Immature natural killer cell (primary cell): ENCODE data around the gene COQ8B. TPM values are rescaled to one million over a fixed set of nuclear protein-coding genes. Genes with fewer than 3 reads are reported as not detected.

Experiments
- DNase-seq, 3 donors: peaks; one replicate each; pipeline ENCODE4 v3.0.0; 2022; ENCODE audit warnings: mixed read lengths in 1 of 3
- H3K27ac Mint-ChIP-seq, 6 donors: one replicate each; pipeline ENCODE4 v1.8.0; 2020; ENCODE audit warnings: mixed read lengths in 6 of 6, mild to moderate bottlenecking in 5 of 6, inconsistent platforms in 4 of 6, moderate library complexity in 3 of 6
- H3K27me3 Mint-ChIP-seq, 3 donors: one replicate each; pipeline ENCODE4 v1.8.0; 2020 to 2021; ENCODE audit warnings: low read depth in 3 of 3, mild to moderate bottlenecking in 3 of 3, mixed read lengths in 3 of 3, moderate library complexity in 3 of 3, inconsistent platforms in 1 of 3
- H3K36me3 Mint-ChIP-seq, 3 donors: one replicate each; pipeline ENCODE4 v1.8.0; 2020; ENCODE audit warnings: mixed read lengths in 3 of 3, inconsistent platforms in 2 of 3, mild to moderate bottlenecking in 2 of 3
- H3K4me1 Mint-ChIP-seq, 2 donors: one replicate each; pipeline ENCODE4 v1.8.0; 2020; ENCODE audit warnings: inconsistent platforms in 2 of 2, mild to moderate bottlenecking in 2 of 2, mixed read lengths in 2 of 2, moderate library complexity in 1 of 2
- H3K4me3 Mint-ChIP-seq, 5 donors: one replicate each; pipeline ENCODE4 v1.8.0; 2020; ENCODE audit warnings: mild to moderate bottlenecking in 5 of 5, mixed read lengths in 5 of 5, inconsistent platforms in 3 of 5, moderate library complexity in 3 of 5
- H3K9me3 Mint-ChIP-seq, 6 donors: one replicate each; pipeline ENCODE4 v1.8.0; 2020; ENCODE audit warnings: mild to moderate bottlenecking in 6 of 6, mixed read lengths in 6 of 6, inconsistent platforms in 4 of 6, moderate library complexity in 3 of 6
- polyA plus RNA-seq, 3 donors: library from polyadenylated mRNA; unstranded; fragments of 300-500 nt; fragmentation: Illumina TruSeq; gene quantifications; one replicate each; pipeline ENCODE4 v1.2.3, GENCODE V29; 2021

Gene COQ8B
- polyA plus RNA-seq, 3 donors from 2014 or later, result 18.3 to 23.5 (median 20.8) TPM

DNA sequence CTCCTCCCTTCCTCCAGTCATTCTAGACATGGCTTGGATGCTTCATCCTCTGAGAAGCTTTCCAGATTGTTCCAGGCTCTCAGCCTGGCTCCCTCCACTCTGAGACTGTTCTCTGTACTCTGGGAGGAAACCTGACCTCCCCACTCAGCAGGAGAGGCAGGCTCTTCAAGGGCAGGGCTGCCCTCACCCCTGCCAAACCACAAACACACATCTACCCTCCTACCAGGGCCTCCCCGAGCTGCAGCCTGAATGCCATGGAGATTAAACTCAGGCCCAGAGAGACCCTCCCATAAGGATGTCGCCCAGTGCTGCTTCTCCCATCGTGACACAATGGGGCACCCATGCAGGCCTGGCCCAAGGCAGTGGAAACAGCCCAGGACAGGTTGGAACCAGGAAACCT lies 42.4 kb downstream of the COQ8B start:
- Mint-ChIP-seq H3K4me3 (no peak overlapping the region), H3K9me3 (peaks cover 0 to 2% (median 0%) of the 10 kb centered on the region in 6 donors), H3K27ac (no peak overlapping the region)

DNA sequence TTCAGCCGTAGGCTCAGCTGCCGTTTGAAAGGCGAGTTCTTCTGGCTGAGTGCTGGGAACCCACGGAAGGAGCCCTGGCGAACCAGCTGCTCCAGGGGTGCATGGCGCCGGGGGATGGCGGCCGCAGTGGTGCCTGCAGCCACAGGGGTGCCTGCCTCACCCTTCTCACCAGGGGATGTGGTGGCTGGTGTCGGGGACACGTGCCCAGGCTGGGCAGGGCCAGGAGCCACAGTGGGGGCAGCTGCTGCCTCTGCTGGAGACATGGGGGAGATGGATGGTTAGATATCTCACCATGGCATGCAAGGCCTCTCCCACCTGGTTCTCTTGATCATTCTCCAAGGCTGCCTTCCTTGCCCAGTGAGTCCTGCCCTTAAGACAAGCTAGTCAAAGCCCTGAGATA lies 43.3 kb downstream of the COQ8B start:
- Mint-ChIP-seq H3K9me3 (peaks cover 0 to 2% (median 0%) of the 10 kb centered on the region in 6 donors), H3K27me3 (peaks cover 0 to 1% (median 0%) of the 10 kb centered on the region in 3 donors), H3K27ac (no peak overlapping the region), H3K4me1 (peaks cover 0 to 4% of the 10 kb centered on the region in 2 donors), H3K36me3 (peaks cover 13 to 35% (median 19%) of the 10 kb centered on the region in 3 donors), H3K4me3 (no peak overlapping the region)
- peak; percentile 75 to 84 (median 75) for DNase-seq

More for the DNA sequence above, 42.4 kb downstream of the COQ8B start:
- peaks cover 0 to 4% of the 10 kb centered on the region in 2 donors for H3K4me1 Mint-ChIP-seq
- DNase-seq, result peak in 2 of 3 donors; percentile 15 to 36
- peaks cover 0 to 1% (median 0%) of the 10 kb centered on the region in 3 donors for H3K27me3 Mint-ChIP-seq
- H3K36me3 Mint-ChIP-seq, result peaks cover 8 to 30% (median 18%) of the 10 kb centered on the region in 3 donors

DNA sequence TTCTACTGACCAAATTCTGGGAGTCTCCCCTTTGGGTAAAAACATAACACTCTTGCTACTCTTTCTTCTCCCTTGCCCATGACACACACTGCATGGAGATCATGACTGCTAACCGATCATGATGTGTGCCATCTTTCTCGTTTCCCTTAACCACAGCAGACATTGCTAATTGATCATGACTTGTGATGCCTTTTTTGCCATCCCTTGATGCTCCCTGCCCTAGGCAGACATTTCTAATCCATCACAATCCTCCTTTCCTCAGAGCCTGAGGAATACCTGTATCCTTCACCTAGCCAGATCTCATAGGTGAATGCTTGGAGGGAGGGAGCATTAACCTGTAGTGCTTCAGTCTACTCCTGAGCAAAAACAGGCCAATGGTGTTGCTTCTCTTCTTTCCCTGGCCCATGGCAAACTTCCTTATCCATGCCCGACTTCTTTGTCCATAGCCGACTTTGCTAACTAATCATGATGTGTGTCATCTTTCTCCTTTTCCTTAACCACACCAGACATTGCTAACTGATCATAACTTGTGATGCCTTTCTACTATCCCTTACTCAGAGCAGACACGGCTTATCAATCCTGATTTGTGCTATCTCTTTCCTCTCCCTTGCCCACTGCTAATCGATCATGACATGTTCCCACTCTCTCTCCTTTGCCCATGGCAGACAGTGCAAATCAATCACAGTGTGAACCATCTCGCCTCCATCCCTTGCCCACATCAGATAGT lies 44.0 kb downstream of the COQ8B start:
- H3K27ac Mint-ChIP-seq, result no peak overlapping the region
- peaks cover 0 to 4% of the 10 kb centered on the region in 2 donors for H3K4me1 Mint-ChIP-seq
- DNase-seq, result no peak
- peaks cover 13 to 33% (median 16%) of the 10 kb centered on the region in 3 donors for H3K36me3 Mint-ChIP-seq
- peaks cover 0 to 2% (median 0%) of the 10 kb centered on the region in 6 donors for H3K9me3 Mint-ChIP-seq
- no peak overlapping the region for H3K4me3 Mint-ChIP-seq
- peaks cover 0 to 1% (median 0%) of the 10 kb centered on the region in 3 donors for H3K27me3 Mint-ChIP-seq

DNA sequence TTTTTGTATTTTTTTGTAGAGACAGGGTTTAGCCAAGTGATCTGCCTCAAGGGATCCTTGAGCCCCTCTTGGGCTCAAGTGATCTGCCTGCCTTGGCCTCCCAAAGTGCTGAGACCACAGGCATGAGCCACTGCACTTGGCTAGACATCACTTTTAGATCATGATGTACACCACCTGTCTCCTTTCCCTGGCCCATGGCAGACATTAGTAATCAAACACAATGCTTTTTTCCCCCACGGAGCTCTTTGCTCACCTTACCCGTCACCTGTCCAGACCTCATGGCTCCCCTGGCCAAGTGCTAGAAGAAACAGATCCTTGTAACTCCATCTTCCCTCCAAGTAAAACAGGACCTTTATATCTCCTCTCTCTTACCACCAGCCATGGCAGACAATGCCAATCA lies 44.6 kb downstream of the COQ8B start:
- Mint-ChIP-seq H3K27ac (no peak overlapping the region), H3K4me1 (peaks cover 0 to 4% of the 10 kb centered on the region in 2 donors), H3K9me3 (peaks cover 0 to 2% (median 0%) of the 10 kb centered on the region in 6 donors), H3K36me3 (peaks cover 13 to 30% (median 13%) of the 10 kb centered on the region in 3 donors), H3K4me3 (no peak overlapping the region), H3K27me3 (peaks cover 0 to 1% (median under 1%) of the 10 kb centered on the region in 3 donors)
- DNase-seq, result no peak

DNA sequence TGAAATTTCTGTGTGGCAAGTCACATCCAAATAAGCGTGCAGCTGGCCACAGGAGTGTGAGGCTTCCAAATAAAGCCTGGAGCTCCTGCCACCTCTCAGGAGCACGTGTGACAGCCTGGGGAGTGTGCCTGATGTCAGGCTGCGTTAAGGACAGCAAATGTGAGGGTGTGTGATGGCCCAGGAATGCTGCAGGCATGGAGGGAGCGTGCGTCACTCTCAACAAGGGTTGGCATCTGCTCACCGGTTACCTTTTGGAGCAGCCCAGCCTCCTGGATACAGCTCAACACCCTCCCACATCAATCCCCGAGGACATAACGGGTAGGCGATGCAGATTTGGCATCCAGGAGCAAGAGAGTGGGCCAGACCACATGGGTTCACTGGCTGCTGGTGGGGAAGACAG lies 45.3 kb downstream of the COQ8B start:
- Mint-ChIP-seq H3K36me3 (peaks cover 13 to 30% (median 13%) of the 10 kb centered on the region in 3 donors), H3K4me1 (peaks cover 0 to 4% of the 10 kb centered on the region in 2 donors), H3K9me3 (peaks cover 0 to 2% (median 0%) of the 10 kb centered on the region in 6 donors), H3K27ac (peak overlapping the region in 1 of 6 donors; percentile 5), H3K27me3 (peaks cover 0 to 2% (median 1%) of the 10 kb centered on the region in 3 donors), H3K4me3 (no peak overlapping the region)
- DNase-seq, result no peak

DNA sequence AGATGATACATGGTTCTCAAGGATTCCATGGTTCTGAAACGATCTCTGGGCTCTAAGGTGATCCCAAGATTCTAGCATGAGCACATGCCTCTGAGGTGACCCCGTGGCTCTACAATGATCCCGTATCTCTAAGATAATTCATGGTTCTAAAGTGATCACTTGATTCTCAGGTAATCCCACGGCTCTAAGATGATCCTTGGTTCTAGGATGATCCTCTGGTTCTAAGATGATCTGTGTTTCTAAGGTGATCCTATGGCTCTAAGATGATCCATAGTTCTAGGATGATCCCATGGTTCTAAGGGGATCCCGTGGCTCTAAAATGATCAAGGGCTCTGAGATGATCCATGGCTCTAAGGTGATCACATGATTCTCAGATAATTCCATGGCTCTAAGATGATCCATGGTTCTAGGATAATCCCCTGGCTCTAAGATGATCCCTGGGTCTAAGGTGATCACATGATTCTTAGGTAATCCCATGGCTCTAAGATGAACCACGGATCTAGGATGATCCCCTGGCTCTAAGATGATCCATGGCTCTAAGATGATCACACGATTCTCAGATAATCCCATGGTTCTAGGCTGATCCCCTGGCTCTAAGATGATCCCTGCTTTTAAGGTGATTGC lies 47.6 kb downstream of the COQ8B start:
- Mint-ChIP-seq H3K9me3 (peaks cover 0 to 2% (median 0%) of the 10 kb centered on the region in 6 donors), H3K36me3 (peaks cover 13 to 27% (median 13%) of the 10 kb centered on the region in 3 donors), H3K4me3 (no peak overlapping the region), H3K4me1 (peaks cover 0 to 2% of the 10 kb centered on the region in 2 donors), H3K27me3 (peaks cover 0 to 2% (median 0%) of the 10 kb centered on the region in 3 donors), H3K27ac (no peak overlapping the region)
- no peak for DNase-seq

DNA sequence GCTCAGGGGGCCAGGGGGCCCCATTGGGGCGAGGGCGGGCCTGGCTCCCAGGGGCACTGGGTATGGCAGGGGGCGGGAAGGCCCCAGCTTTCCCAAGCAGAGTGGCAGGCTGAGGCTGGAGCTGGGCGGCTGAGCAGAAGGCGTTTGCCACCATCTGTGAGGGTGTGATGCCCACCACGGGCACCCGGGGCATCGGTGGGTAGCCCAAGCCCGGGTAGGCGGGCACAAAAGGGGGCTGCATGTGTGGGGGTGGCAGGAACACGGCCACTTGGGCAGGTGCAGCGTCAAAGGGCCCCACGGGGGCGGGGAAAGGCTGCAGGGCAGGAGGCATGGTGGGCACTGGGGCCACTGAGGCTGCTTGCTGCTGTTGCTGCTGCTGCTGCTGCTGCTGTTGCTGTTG lies 49.1 kb downstream of the COQ8B start:
- Mint-ChIP-seq H3K4me1 (peaks cover 8 to 11% of the 10 kb centered on the region in 2 donors), H3K9me3 (peaks cover 0 to 2% (median 0%) of the 10 kb centered on the region in 6 donors), H3K27me3 (peaks cover 0 to 3% (median 3%) of the 10 kb centered on the region in 3 donors), H3K27ac (no peak overlapping the region), H3K4me3 (no peak overlapping the region), H3K36me3 (peaks cover 13 to 27% (median 13%) of the 10 kb centered on the region in 3 donors)
- DNase-seq, result no peak

DNA sequence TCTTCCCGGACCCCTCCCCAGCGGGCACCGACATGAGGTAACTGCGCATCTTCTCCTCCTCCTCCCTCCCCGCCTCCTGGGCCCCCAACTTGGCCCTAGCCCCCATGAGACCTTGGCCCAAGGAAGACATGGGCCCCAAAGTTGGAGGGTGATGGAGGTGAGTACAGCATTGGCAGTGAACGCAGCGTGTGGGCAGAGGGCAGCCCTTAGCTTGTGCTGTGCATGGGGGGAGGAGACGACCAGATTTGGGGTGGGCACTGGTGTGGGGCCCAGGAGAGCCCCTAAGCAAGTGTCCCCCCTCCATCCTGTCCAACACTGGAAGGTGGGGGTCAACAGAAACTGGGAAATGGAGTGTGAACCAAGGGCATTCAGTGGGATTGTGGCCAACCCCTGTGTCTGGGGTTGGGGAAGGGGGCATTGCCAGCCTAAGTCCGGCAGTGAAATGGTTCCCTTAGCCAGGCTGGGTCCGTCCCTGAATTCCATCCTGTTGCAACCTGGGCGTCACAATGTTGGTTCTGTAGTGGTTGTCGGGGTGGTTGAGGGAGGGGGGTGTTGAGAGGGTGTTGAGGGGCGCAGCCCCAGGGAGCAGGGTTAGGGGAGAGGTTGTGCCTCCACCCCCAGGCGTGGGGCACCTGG lies 49.8 kb downstream of the COQ8B start:
- Mint-ChIP-seq H3K4me3 (no peak overlapping the region), H3K27ac (peak overlapping the region in 1 of 6 donors; percentile 20), H3K9me3 (peaks cover 0 to 2% (median 0%) of the 10 kb centered on the region in 6 donors)

DNA sequence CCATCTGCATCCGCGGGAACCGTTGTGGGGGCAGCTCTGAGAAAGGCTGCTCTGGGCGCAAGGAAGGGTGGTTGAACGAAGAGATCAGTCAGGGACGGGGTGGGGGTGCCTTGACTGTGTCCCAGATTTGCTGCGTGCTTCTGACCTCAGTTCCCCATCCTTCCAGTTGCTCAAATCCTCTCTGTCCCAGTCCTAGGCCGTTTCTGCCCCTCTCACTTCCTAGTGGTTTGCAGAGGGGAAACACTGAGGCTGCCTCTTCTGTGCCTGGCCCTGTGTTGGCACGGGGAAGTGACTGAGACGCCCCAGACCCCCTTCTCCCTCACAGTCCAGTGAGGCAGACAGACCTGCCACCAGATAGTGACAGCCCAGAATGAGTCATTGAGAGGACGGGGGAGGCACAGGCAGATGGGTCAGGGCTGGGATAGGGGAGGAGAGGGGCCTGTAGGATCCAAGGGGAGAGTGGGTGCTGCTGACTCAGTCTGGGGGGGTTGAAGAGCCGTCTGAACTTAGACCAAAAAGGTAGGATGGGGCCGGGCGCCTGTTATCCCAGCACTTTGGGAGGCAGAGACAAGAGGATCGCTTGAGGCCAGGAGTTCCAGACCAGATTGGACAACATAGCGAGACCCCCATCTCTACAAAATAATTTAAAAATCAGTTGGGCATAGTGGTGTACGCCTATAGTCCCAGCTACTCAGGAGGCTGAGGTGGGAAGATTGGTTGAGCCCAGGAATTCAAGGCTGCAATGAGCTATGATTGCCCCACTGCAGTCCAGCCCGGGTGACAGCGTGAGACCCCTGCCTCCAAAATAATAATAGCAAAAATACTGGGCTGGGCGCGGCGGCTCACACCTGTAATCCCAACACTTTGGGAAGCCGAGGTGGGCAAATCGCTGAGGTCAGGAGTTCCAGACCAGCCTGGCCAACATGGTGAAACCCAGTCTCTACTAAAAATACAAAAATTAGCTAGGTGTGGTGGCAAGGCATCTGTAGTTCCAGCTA lies 52.7 kb downstream of the COQ8B start:
- Mint-ChIP-seq H3K27ac (peak overlapping the region; percentile 84 to 92 (median 88)), H3K4me1 (peaks cover 8 to 11% of the 10 kb centered on the region in 2 donors), H3K9me3 (no peaks in the 10 kb centered on the region), H3K36me3 (peaks cover 2 to 5% (median 2%) of the 10 kb centered on the region in 3 donors), H3K4me3 (peak overlapping the region; percentile 80 to 88 (median 84)), H3K27me3 (peaks cover 0 to 8% (median 3%) of the 10 kb centered on the region in 3 donors)
- no peak for DNase-seq

More for the DNA sequence above, 49.8 kb downstream of the COQ8B start:
- no peak for DNase-seq
- peaks cover 8 to 13% of the 10 kb centered on the region in 2 donors for H3K4me1 Mint-ChIP-seq
- H3K27me3 Mint-ChIP-seq, result peaks cover 0 to 3% (median 3%) of the 10 kb centered on the region in 3 donors
- peaks cover 13 to 27% (median 13%) of the 10 kb centered on the region in 3 donors for H3K36me3 Mint-ChIP-seq

DNA sequence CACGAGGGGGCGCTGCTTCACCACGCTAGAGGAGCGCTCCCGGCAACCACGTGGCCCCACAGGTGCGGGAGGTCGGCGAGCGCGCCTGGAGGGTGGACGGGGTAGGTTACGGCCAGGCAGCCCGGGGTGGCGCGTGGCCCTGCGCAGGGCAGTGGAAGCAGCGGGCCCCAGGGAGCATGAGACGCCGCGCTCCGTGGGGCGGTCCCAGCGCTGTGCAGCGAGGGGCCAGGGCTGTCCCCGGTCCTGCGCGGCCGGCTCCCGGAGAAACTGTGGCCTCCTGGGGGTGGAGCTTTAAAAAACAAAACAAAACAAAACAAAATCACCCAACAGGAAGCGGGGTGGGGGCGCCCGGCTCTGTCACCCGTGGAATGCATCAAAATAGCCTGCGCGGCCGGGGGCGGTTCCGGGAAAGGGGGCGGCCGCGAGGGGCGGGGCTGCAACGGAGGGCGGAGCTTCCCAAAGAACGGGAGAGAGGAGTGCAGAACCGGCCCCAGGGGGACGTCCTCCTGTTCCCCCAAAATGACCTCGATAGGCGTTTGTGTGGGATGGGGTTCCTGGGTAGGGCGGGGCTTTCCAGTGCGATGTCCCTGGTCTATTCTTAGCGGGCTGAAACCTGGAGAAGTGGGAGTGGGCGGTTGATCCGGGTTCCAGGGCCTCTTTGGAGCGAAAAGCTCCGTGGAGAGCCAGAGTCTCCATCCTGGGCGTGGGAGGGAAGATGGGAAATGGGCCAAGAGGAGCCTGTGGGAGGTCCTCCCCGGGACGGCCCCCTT lies 53.6 kb downstream of the COQ8B start:
- peak; percentile 89 to 92 (median 90) for DNase-seq
- Mint-ChIP-seq H3K4me3 (peak overlapping the region; percentile 80 to 88 (median 84)), H3K27ac (peak overlapping the region; percentile 84 to 92 (median 88)), H3K9me3 (no peaks in the 10 kb centered on the region), H3K36me3 (no peaks in the 10 kb centered on the region), H3K4me1 (peaks cover 8 to 11% of the 10 kb centered on the region in 2 donors), H3K27me3 (peaks cover 0 to 8% (median 5%) of the 10 kb centered on the region in 3 donors)

DNA sequence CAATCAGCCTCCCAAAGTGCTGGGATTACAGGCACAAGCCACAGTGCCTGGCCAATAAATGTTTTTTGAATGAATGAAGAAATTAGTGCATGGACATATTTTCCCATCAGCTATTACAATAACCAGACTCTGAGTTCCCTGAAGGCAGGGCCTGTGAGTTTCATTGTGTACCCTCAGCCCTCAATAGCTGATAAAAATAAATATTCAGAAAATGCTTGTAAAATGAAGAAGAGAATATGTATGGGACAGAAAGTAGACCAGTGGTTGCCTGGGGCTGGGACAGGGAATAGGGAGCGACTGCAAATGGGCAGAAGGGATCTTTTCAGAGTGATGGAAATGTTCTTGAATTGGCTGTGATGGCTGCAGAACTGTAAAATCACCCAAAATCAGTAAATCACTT lies 55.1 kb downstream of the COQ8B start:
- Mint-ChIP-seq H3K4me1 (peaks cover 8 to 11% of the 10 kb centered on the region in 2 donors), H3K27me3 (peaks cover 0 to 6% (median 5%) of the 10 kb centered on the region in 3 donors), H3K36me3 (no peaks in the 10 kb centered on the region), H3K4me3 (peak overlapping the region in 2 of 5 donors; percentile 27 to 52), H3K27ac (peak overlapping the region in 1 of 6 donors; percentile 67), H3K9me3 (no peaks in the 10 kb centered on the region)
- no peak for DNase-seq

DNA sequence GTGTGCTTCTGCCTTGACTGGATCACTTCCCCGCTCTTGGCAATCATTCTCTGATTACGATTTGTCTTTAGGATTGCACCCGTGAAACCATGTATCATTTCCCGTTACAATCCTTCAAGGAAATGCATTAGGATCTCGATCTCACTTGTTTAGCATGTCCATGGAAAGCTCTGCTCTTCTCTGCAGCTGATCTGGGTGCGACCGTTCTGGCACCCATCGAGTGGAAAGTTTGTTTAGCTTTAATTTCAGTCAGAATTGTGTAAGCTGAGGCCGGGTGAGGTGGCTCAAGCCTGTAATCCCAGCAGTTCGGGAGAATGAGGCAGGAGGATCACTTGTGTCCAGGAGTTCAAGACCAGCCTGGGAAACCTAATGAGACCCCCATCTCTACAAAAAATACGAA lies 57.1 kb downstream of the COQ8B start:
- Mint-ChIP-seq H3K27ac (no peak overlapping the region), H3K4me1 (peaks cover 8 to 11% of the 10 kb centered on the region in 2 donors), H3K4me3 (no peak overlapping the region), H3K36me3 (no peaks in the 10 kb centered on the region), H3K27me3 (peaks cover 0 to 6% (median 5%) of the 10 kb centered on the region in 3 donors), H3K9me3 (no peaks in the 10 kb centered on the region)
- DNase-seq, result no peak
